ENCODE measurements around the gene PGA3.
"Not testable (repeated sequence)": the region's sequence is repeated elsewhere in the genome, so short reads cannot be mapped to it uniquely, and the experiment has no call there.

DNA sequence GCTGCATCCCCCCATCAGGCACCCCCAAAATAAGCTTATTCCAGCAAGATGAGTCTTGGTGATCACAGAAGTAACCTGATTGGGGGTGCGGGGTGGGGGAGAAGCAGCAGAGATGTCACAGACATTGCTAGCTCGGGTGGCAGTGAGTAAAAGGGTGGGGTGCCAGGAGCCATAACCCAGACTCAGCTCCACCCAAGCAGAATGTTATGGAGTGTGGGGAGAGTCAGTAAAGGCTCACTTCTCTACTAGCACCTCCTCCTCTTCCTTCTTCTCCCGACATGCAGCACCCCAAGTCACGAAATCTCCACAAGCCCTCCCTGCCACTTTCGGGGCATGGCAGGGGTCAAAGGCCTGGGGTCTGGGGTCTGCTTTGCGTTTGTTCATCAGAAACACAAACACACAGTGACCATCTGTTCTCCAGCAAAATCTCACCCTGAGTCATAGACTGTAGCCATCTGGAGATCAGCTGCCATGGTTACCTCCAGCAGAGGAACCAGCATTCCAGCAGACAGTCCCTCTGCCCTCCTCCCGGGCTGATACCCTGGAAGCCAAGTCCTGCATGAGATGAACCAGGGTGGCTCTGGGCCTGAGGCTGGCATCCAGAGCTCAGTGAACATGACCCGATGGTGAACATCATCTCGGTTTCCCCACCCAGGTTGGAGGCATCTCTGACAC is 4.5 kb downstream of the PGA3 start:
- not testable (repeated sequence) for TF ChIP-seq POLR2A (IDR thresholded peaks at IDR 0.05; ENCODE audit: borderline replicate concordance, extremely low read depth, insufficient read depth, insufficient read length); POLR2AphosphoS5 (IDR thresholded peaks at IDR 0.05; ENCODE audit: low read depth, low read length); EZH2 (IDR thresholded peaks at IDR 0.05); JUND (IDR thresholded peaks at IDR 0.05); EZH2phosphoT487 (IDR thresholded peaks at IDR 0.05; ENCODE audit: borderline replicate concordance); SP1 (IDR thresholded peaks at IDR 0.05; ENCODE audit: low read depth)
- TF ChIP-seq, protein P1, sequence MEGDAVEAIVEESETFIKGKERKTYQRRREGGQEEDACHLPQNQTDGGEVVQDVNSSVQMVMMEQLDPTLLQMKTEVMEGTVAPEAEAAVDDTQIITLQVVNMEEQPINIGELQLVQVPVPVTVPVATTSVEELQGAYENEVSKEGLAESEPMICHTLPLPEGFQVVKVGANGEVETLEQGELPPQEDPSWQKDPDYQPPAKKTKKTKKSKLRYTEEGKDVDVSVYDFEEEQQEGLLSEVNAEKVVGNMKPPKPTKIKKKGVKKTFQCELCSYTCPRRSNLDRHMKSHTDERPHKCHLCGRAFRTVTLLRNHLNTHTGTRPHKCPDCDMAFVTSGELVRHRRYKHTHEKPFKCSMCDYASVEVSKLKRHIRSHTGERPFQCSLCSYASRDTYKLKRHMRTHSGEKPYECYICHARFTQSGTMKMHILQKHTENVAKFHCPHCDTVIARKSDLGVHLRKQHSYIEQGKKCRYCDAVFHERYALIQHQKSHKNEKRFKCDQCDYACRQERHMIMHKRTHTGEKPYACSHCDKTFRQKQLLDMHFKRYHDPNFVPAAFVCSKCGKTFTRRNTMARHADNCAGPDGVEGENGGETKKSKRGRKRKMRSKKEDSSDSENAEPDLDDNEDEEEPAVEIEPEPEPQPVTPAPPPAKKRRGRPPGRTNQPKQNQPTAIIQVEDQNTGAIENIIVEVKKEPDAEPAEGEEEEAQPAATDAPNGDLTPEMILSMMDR (IDR thresholded peaks at IDR 0.05 in 2 of 3, conservative IDR thresholded peaks at IDR 0.05 in 1 of 3; ENCODE audit: borderline replicate concordance in 1 of 3, insufficient read depth in 1 of 3, low read depth in 2 of 3, low read length in 2 of 3) = not testable (repeated sequence)
- TF ChIP-seq, protein P2, sequence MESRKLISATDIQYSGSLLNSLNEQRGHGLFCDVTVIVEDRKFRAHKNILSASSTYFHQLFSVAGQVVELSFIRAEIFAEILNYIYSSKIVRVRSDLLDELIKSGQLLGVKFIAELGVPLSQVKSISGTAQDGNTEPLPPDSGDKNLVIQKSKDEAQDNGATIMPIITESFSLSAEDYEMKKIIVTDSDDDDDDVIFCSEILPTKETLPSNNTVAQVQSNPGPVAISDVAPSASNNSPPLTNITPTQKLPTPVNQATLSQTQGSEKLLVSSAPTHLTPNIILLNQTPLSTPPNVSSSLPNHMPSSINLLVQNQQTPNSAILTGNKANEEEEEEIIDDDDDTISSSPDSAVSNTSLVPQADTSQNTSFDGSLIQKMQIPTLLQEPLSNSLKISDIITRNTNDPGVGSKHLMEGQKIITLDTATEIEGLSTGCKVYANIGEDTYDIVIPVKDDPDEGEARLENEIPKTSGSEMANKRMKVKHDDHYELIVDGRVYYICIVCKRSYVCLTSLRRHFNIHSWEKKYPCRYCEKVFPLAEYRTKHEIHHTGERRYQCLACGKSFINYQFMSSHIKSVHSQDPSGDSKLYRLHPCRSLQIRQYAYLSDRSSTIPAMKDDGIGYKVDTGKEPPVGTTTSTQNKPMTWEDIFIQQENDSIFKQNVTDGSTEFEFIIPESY (IDR thresholded peaks at IDR 0.05; ENCODE audit: extremely low read depth, insufficient replicate concordance, low read length) = not testable (repeated sequence)
- TF ChIP-seq, protein P3, sequence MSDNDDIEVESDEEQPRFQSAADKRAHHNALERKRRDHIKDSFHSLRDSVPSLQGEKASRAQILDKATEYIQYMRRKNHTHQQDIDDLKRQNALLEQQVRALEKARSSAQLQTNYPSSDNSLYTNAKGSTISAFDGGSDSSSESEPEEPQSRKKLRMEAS (IDR thresholded peaks at IDR 0.05) = not testable (repeated sequence)
